Keratinocyte (primary cell): ENCODE measurements around the gene SND1. TPM values are rescaled to one million over a fixed set of nuclear protein-coding genes. Genes with fewer than 3 reads are reported as not detected.

Experiments
- DNase-seq: peaks from one replicate; pipeline ENCODE4 v3.0.0-alpha.2; 2011; ENCODE audit warnings: low read depth, missing footprints, low spot score
- FAIRE-seq: peaks from 2 replicates; lab custom pipeline; 2011; peaks lifted over from hg19 to GRCh38; lab: Jason Lieb, UNC
- H2AFZ ChIP-seq: 2 replicates; pipeline ENCODE4 v1.6.0; 2012; ENCODE audit warnings: low read length, control low read depth, inconsistent platforms; ENCODE audit not compliant: control insufficient read depth
- H3K27ac ChIP-seq: 2 replicates; pipeline ENCODE4 v1.5.1; 2011; ENCODE audit warnings: low read length; ENCODE audit not compliant: control insufficient read depth, insufficient read depth
- H3K27me3 ChIP-seq: 3 replicates; pipeline ENCODE4 v1.6.0; 2011; ENCODE audit warnings: low read length; ENCODE audit not compliant: control insufficient read depth, insufficient read depth; ENCODE audit errors: extremely low read depth
- H3K36me3 ChIP-seq, 2 experiments: 2 replicates in 1 of 2; 3 replicates in 1 of 2; pipeline ENCODE4 v1.5.1; 2011; ENCODE audit warnings: low read length in 2 of 2, mild to moderate bottlenecking in 1 of 2; ENCODE audit not compliant: control insufficient read depth in 2 of 2, insufficient read depth in 2 of 2; ENCODE audit errors: extremely low read depth in 1 of 2
- H3K4me1 ChIP-seq: 3 replicates; pipeline ENCODE4 v1.5.1; 2011; ENCODE audit warnings: low read length; ENCODE audit not compliant: control insufficient read depth, insufficient read depth; ENCODE audit errors: extremely low read depth
- H3K4me2 ChIP-seq: 3 replicates; pipeline ENCODE4 v1.6.0; 2011; ENCODE audit warnings: low read depth, low read length; ENCODE audit not compliant: control insufficient read depth, insufficient read depth; ENCODE audit errors: extremely low read depth
- H3K4me3 ChIP-seq, 3 experiments: fragments of 200-600 bp in 1 of 3; sonication (generic) in 1 of 3; 2 replicates in 2 of 3; 3 replicates in 1 of 3; pipeline ENCODE4 v1.5.1; 2011 to 2016; ENCODE audit warnings: low read length in 3 of 3, mild to moderate bottlenecking in 3 of 3, control low read depth in 2 of 3, inconsistent platforms in 1 of 3, low read depth in 1 of 3, mixed read lengths in 1 of 3, mixed run types in 1 of 3, moderate library complexity in 1 of 3; ENCODE audit not compliant: control insufficient read depth in 2 of 3, insufficient read depth in 2 of 3; ENCODE audit errors: extremely low read depth in 1 of 3
- H3K79me2 ChIP-seq: 2 replicates; pipeline ENCODE4 v1.6.0; 2012; ENCODE audit warnings: low read length; ENCODE audit not compliant: control insufficient read depth, insufficient read depth
- H3K9ac ChIP-seq: 3 replicates; pipeline ENCODE4 v1.6.0; 2011; ENCODE audit warnings: low read length; ENCODE audit not compliant: control insufficient read depth, insufficient read depth; ENCODE audit errors: extremely low read depth
- H3K9me1 ChIP-seq: 3 replicates; pipeline ENCODE4 v1.6.0; 2011; ENCODE audit warnings: low read length; ENCODE audit not compliant: control insufficient read depth, insufficient read depth; ENCODE audit errors: extremely low read depth
- H3K9me3 ChIP-seq: 2 replicates; pipeline ENCODE4 v1.5.1; 2012; ENCODE audit warnings: low read depth, low read length; ENCODE audit not compliant: control insufficient read depth
- H4K20me1 ChIP-seq: 3 replicates; pipeline ENCODE4 v1.6.0; 2011; ENCODE audit warnings: low read length; ENCODE audit not compliant: control insufficient read depth, insufficient read depth; ENCODE audit errors: extremely low read depth
- CTCF ChIP-seq, 3 experiments: IDR thresholded peaks in 1 of 3; conservative IDR thresholded peaks in 1 of 3; optimal IDR thresholded peaks in 1 of 3; 2 replicates in 2 of 3; 3 replicates in 1 of 3; pipeline versions ENCODE3 to v1.5.1; 2011; ENCODE audit warnings: low read length in 3 of 3, mild to moderate bottlenecking in 3 of 3, moderate library complexity in 2 of 3, control low read depth in 1 of 3, inconsistent platforms in 1 of 3; ENCODE audit not compliant: insufficient read depth in 2 of 3; ENCODE audit errors: extremely low read depth in 1 of 3
- EZH2 ChIP-seq: IDR thresholded peaks from one replicate; pipeline ENCODE4 v1.6.1; 2012; ENCODE audit warnings: inconsistent platforms, mild to moderate bottlenecking, low read length, moderate library complexity
- dilution Hi-C: fragments of 300-500 bp; cut with MboI; formaldehyde crosslinking; loops from one replicate; pipeline ENCODE4 v1.7.0; 2020; ENCODE audit warnings: low sequenced_read_pairs; ENCODE audit not compliant: extremely low pct_ligation_motif_present
- polyA plus RNA-seq, 5 experiments: library from polyadenylated mRNA; depleted of rRNA in 3 of 5; stranded (reverse) in 3 of 5; stranded (forward) in 1 of 5; unstranded in 1 of 5; fragments of >200 nt; gene quantifications; 1 replicate in 1 of 5; 2 replicates in 3 of 5; 3 replicates in 1 of 5; pipeline versions ENCODE4 v1.2.1 to v1.2.3, GENCODE V29; 2011 to 2012; ENCODE audit warnings: missing spikeins in 2 of 5, low read depth in 1 of 5, low replicate concordance in 1 of 5

Gene SND1
- polyA plus RNA-seq, 1 donor (not counting 4 experiments of a cell fraction or from before 2014, with no cell fraction given) = 140 TPM

- H3K9me3 ChIP-seq = no peaks in the 10 kb centered on the region
- H3K27me3 ChIP-seq = no peaks in the 10 kb centered on the region
- peaks cover 56% of the 10 kb centered on the region for H3K79me2 ChIP-seq
- TF ChIP-seq EZH2 (no peak), CTCF (optimal IDR thresholded peaks at IDR 0.05 in 1 of 3, IDR thresholded peaks at IDR 0.05 in 1 of 3, conservative IDR thresholded peaks at IDR 0.05 in 1 of 3; ENCODE audit: extremely low read depth in 1 of 3, insufficient read depth in 2 of 3, low read length in 3 of 3) (no peak)
- DNase-seq = no peak
- dilution Hi-C loops = no loop called here
- H3K4me3 ChIP-seq = no peak overlapping the region
- no peak overlapping the region for H3K9ac ChIP-seq
- no peak overlapping the region for H2AFZ ChIP-seq
- peaks cover 11% of the 10 kb centered on the region for H3K4me1 ChIP-seq
- H3K27ac ChIP-seq = no peak overlapping the region
- no peaks in the 10 kb centered on the region for H3K9me1 ChIP-seq
- H3K4me2 ChIP-seq = no peak overlapping the region
- H4K20me1 ChIP-seq = no peaks in the 10 kb centered on the region
- FAIRE-seq = no peak
- H3K36me3 ChIP-seq = peaks cover 5 to 10% of the 10 kb centered on the region in 2 experiments
Observed at GRCh38 chr7:127807829-127808228, 155.8 kb downstream of the SND1 start.

GRCh38 chr7:127809261-127809702, 157.3 kb downstream of the SND1 start:
- H3K9me1 ChIP-seq = no peaks in the 10 kb centered on the region
- dilution Hi-C loops = no loop called here
- peak; percentile 77 for DNase-seq
- peaks cover 11% of the 10 kb centered on the region for H3K4me1 ChIP-seq
- H3K79me2 ChIP-seq = peaks cover 63% of the 10 kb centered on the region
- no peaks in the 10 kb centered on the region for H3K9me3 ChIP-seq
- no peak overlapping the region for H3K4me2 ChIP-seq
- H2AFZ ChIP-seq = no peak overlapping the region
- H3K36me3 ChIP-seq = peaks cover 5 to 10% of the 10 kb centered on the region in 2 experiments
- no peaks in the 10 kb centered on the region for H3K27me3 ChIP-seq
- H3K27ac ChIP-seq = peak overlapping the region; percentile 11
- TF ChIP-seq EZH2 = no peak
- no peak for TF ChIP-seq CTCF (optimal IDR thresholded peaks at IDR 0.05 in 1 of 3, IDR thresholded peaks at IDR 0.05 in 1 of 3, conservative IDR thresholded peaks at IDR 0.05 in 1 of 3; ENCODE audit: extremely low read depth in 1 of 3, insufficient read depth in 2 of 3, low read length in 3 of 3)
- peaks cover 6% of the 10 kb centered on the region for H4K20me1 ChIP-seq
- no peak overlapping the region for H3K9ac ChIP-seq
- peak; percentile 70 for FAIRE-seq
- no peak overlapping the region for H3K4me3 ChIP-seq
